ENCODE measurements around the gene SPRY2.

SPRY2 gene, protein sequence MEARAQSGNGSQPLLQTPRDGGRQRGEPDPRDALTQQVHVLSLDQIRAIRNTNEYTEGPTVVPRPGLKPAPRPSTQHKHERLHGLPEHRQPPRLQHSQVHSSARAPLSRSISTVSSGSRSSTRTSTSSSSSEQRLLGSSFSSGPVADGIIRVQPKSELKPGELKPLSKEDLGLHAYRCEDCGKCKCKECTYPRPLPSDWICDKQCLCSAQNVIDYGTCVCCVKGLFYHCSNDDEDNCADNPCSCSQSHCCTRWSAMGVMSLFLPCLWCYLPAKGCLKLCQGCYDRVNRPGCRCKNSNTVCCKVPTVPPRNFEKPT

DNA sequence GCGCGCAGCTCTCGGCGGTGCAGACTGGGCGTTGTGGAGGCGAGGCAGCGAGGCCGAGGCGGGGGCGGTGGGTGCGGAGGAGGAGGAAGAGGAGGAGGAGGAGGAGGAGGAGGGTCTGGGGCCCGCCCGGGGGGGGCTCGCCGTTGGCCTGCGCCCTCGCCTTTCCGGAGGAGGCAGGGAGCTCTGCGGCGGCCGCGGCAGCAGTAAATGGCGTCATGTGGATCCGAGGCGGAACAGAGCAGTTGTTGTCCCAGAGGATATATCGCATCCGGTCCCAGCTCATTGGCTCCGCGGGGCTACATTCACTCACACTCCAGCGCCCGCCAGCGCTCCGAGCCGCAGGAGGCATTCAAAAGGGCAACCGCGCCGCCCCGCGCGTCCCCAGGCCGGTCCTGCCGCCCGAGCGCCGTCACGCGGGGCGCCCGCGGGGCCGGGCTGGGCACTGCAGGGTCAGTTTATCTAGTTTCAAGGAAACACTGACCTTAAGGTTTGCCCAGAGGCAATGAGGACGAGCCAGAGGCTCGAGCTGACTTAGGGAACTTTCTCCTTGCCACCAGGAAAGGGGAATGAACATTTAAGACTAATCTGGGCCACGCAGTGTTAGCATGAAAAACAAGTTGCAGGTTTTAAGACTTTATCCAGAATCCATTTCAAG, at the start of gene SPRY2:
Gene SPRY2 (minus strand): TSS at position 26 of the 655 bp plus-strand sequence. CDS start 3,421 bp downstream, outside the sequence.
- Histone ChIP-seq H3K4me1 (ENCODE audit: control insufficient read depth, insufficient read depth, low read length) (no peaks in the 10 kb centered on the region), H3K36me3 (ENCODE audit: control insufficient read depth, insufficient read depth, low read length) (peaks cover 4% of the 10 kb centered on the region), H3K4me3 (ENCODE audit: low read length) (peak within 1 kb of the TSS; percentile 97), H3K27ac (ENCODE audit: low read depth, low read length) (peak within 1 kb of the TSS; percentile 91), H3K9ac (ENCODE audit: low read length) (peak within 1 kb of the TSS; percentile 89), H3K27me3 (ENCODE audit: control insufficient read depth, insufficient read depth, low read length) (no peaks in the 10 kb centered on the region)

DNA sequence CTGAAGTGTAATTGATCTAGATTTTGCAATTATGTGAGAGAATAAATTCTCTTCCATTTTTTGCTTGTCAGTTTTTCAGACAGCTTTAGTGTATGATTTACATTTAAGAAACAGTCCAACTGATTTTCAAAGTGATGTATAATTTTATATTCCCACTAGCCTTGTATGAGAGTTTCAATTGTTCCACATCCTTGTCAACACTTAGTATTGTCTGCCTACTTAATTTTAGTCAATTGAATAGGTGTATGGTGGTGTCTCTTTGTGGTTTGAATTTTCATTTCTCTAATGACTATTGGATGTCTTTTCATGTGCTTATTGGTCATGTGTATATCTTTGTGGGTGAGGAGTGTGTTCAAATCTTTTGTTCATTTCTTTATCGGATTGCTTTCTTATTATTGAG, 49.4 kb upstream of the SPRY2 start:
- no peak overlapping the region for H3K4me3 ChIP-seq (ENCODE audit: low read length)
- no peaks in the 10 kb centered on the region for H3K4me1 ChIP-seq (ENCODE audit: control insufficient read depth, insufficient read depth, low read length)
- H3K36me3 ChIP-seq (ENCODE audit: control insufficient read depth, insufficient read depth, low read length), result no peaks in the 10 kb centered on the region
- H3K27ac ChIP-seq (ENCODE audit: low read depth, low read length), result no peak overlapping the region
- no peak overlapping the region for H3K9ac ChIP-seq (ENCODE audit: low read length)
- no peaks in the 10 kb centered on the region for H3K27me3 ChIP-seq (ENCODE audit: control insufficient read depth, insufficient read depth, low read length)

DNA sequence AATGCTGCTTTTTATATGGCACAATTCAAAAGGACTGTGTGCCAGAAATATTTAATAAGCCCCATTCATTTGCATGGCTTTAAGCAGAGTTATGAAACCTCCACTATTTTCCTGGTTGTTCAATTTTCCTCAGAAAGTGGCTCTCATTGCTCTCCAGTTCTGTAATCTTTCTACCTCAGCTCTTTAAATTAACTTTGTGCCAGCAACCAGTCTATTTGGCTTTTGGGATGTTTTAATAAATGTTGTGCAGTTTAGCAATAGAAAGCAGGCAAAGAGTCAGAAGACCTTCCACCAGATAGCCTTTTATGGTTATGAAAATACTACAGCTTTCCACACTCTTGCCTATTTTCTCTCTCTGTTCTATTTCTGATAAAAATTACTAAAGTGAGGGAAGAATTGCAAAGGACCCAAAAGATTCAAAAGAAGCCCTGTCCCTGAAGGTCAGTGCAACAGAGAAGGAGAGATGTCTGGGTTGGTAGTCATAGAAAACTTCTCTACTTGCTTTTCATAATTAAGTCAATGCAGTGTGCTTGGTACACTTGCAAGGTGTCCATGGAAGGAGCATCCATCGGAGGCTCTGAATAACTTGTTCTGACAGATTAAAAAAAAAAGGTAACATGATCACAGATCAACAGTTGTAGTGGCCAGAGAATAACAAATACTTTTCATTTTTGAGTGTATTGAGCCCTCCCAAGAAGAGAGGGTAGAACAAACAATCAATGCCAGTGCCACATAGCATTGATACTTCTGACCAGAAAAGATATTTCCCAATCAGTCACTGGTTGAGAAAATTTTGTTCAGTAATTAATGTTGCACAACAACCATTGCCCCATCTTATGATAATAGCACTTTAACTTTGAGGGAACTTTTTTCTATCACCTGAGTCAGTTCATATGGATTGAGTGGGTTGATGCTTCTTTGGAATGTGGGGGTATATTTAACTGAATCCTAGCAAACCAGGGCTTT, 48.4 kb upstream of the SPRY2 start:
- Histone ChIP-seq H3K36me3 (ENCODE audit: control insufficient read depth, insufficient read depth, low read length) (no peaks in the 10 kb centered on the region), H3K27me3 (ENCODE audit: control insufficient read depth, insufficient read depth, low read length) (no peaks in the 10 kb centered on the region), H3K4me3 (ENCODE audit: low read length) (no peak overlapping the region), H3K27ac (ENCODE audit: low read depth, low read length) (no peak overlapping the region), H3K4me1 (ENCODE audit: control insufficient read depth, insufficient read depth, low read length) (no peaks in the 10 kb centered on the region), H3K9ac (ENCODE audit: low read length) (no peak overlapping the region)

DNA sequence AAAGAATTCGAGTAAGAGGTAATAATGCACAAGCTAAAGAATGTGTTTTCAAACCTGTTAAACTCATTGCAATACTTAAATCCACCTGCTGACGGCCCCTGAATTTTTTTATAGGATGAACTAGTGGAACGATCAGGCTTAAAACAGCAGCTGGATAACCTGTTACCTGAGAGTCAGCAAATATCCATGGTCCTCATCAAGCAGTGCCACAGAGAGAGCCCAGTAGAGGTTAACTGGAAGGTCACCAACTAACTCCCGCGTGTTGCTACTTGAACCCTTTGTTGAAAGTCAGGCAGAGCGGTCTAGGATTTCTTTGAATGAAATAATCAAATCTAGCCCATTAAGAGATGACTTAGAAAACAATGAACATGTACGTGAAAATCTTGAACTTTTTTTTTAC, 47.6 kb upstream of the SPRY2 start:
- no peak overlapping the region for H3K9ac ChIP-seq (ENCODE audit: low read length)
- H3K4me1 ChIP-seq (ENCODE audit: control insufficient read depth, insufficient read depth, low read length), result no peaks in the 10 kb centered on the region
- H3K4me3 ChIP-seq (ENCODE audit: low read length), result no peak overlapping the region
- no peaks in the 10 kb centered on the region for H3K27me3 ChIP-seq (ENCODE audit: control insufficient read depth, insufficient read depth, low read length)
- no peaks in the 10 kb centered on the region for H3K36me3 ChIP-seq (ENCODE audit: control insufficient read depth, insufficient read depth, low read length)
- H3K27ac ChIP-seq (ENCODE audit: low read depth, low read length), result no peak overlapping the region

DNA sequence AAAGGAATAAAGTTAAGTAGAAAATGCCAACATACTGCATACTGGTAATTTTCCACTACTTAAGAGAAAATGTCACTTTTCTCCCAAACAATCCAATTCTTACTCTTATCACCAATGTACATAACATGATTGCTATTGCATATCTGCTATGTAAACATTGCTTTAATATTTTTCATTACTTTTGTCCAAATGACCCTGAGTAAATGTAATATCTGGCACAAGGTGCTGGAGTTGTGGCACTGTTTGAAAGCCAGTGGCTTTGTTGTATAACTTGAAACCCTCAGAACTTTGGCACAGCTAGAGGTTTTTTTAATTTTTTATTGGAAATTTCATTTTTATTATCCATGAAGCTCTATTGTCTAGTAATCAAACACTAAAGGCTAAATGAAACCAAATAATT, 45.7 kb upstream of the SPRY2 start:
- Histone ChIP-seq H3K36me3 (ENCODE audit: control insufficient read depth, insufficient read depth, low read length) (no peaks in the 10 kb centered on the region), H3K27me3 (ENCODE audit: control insufficient read depth, insufficient read depth, low read length) (no peaks in the 10 kb centered on the region), H3K4me3 (ENCODE audit: low read length) (no peak overlapping the region), H3K27ac (ENCODE audit: low read depth, low read length) (no peak overlapping the region), H3K4me1 (ENCODE audit: control insufficient read depth, insufficient read depth, low read length) (no peaks in the 10 kb centered on the region), H3K9ac (ENCODE audit: low read length) (no peak overlapping the region)

DNA sequence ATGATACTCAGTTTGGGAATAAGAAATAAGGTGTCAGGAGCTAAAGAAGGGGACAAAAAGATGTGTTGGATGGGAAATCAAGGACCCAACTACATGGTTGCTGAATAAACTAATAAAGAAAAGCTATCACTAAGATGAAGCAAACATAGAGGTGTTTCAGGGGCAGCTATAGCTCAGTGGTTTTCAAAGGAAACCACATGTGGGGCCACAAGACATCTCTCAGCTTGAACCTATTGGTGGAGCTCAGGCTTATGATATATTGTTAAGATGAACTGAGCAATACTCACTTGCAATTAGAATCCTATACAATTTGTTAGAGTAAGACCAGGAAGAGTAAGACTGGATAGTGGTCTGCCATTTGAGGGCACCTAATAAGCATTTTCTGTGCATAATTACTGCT, 45.1 kb upstream of the SPRY2 start:
- no peak overlapping the region for H3K27ac ChIP-seq (ENCODE audit: low read depth, low read length)
- no peak overlapping the region for H3K4me3 ChIP-seq (ENCODE audit: low read length)
- H3K36me3 ChIP-seq (ENCODE audit: control insufficient read depth, insufficient read depth, low read length), result no peaks in the 10 kb centered on the region
- H3K4me1 ChIP-seq (ENCODE audit: control insufficient read depth, insufficient read depth, low read length), result no peaks in the 10 kb centered on the region
- H3K9ac ChIP-seq (ENCODE audit: low read length), result no peak overlapping the region
- H3K27me3 ChIP-seq (ENCODE audit: control insufficient read depth, insufficient read depth, low read length), result no peaks in the 10 kb centered on the region

DNA sequence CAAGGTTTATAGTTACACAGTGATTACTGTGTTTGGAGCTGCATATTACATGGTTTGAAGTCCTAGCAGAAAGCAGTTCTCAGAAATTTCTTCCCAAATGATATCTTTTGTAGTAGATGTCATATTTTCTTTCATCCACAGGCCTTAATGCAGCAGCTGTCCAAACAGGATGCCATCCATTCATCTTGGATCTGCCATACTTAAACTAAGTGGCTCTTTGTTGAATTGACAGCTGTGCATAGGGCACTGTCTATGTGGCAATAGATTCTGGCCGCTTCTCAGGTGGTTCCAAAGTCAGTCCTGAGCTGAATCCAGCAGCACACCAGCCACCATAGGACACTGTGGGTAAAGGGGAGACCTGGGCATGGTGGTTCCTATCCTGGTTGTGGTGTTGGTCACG, 41.6 kb upstream of the SPRY2 start:
- Histone ChIP-seq H3K4me3 (ENCODE audit: low read length) (no peak overlapping the region), H3K9ac (ENCODE audit: low read length) (no peak overlapping the region), H3K36me3 (ENCODE audit: control insufficient read depth, insufficient read depth, low read length) (no peaks in the 10 kb centered on the region), H3K4me1 (ENCODE audit: control insufficient read depth, insufficient read depth, low read length) (no peaks in the 10 kb centered on the region), H3K27me3 (ENCODE audit: control insufficient read depth, insufficient read depth, low read length) (no peaks in the 10 kb centered on the region), H3K27ac (ENCODE audit: low read depth, low read length) (no peak overlapping the region)

DNA sequence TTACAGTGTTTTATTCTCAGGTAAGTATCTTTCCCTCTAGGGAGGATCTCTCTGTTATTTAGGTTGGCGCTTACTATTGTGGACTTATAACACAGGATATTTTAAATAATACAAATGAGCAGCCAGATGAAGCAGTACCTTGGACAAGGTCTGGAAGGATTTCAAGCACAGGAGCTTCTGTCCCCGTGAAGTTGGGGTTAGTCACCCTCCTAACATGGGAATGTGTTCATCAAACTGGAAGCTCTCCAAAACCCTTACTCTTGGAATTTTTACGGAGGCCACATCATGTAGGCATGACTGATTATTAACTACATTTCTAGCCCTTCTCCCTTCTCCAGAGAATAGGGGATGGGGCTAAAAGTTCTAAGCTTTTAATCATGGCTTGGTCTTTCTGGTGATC, 38.3 kb upstream of the SPRY2 start:
- Histone ChIP-seq H3K4me3 (ENCODE audit: low read length) (no peak overlapping the region), H3K27ac (ENCODE audit: low read depth, low read length) (no peak overlapping the region), H3K27me3 (ENCODE audit: control insufficient read depth, insufficient read depth, low read length) (no peaks in the 10 kb centered on the region), H3K4me1 (ENCODE audit: control insufficient read depth, insufficient read depth, low read length) (no peaks in the 10 kb centered on the region), H3K36me3 (ENCODE audit: control insufficient read depth, insufficient read depth, low read length) (no peaks in the 10 kb centered on the region), H3K9ac (ENCODE audit: low read length) (no peak overlapping the region)

DNA sequence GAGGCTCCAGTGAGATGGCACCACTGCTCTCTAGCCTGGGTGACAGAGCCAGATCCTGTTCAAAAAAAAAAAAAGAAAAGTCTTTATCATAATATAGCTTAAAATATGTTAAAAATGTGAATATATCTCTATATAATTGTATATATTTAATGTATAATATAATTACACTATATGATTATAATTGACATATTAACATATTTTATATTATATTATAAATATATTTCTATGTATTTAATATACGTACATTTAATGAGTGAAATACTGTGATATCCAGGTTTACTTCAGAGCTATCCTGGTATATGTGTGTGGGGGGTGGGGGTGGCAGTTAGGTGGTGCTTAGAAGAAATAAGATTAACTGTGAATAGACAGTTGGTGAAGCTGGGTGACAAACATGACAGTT, 35.6 kb upstream of the SPRY2 start:
- no peak overlapping the region for H3K27ac ChIP-seq (ENCODE audit: low read depth, low read length)
- no peaks in the 10 kb centered on the region for H3K27me3 ChIP-seq (ENCODE audit: control insufficient read depth, insufficient read depth, low read length)

DNA sequence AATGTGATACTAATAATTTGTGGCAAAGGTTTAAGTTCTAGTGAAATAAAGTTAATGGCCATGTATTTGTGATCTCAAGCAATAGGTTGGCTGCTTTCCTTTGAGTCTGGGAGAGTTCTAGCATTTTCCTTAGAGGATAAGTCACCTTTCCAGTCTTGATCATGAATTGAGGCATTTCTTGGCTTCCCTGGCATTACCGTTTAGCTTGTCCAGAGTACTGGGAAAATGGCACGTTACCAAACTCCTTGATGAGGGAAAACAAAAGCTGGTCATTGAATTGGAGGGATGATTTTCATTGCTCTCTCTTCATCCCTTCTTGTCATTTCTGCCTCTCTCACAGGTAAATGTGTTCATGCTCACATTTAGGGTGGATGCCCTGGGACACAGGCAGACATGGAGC, 34.0 kb upstream of the SPRY2 start:
- no peak overlapping the region for H3K9ac ChIP-seq (ENCODE audit: low read length)
- H3K27me3 ChIP-seq (ENCODE audit: control insufficient read depth, insufficient read depth, low read length), result no peaks in the 10 kb centered on the region
- no peak overlapping the region for H3K4me3 ChIP-seq (ENCODE audit: low read length)
- no peaks in the 10 kb centered on the region for H3K36me3 ChIP-seq (ENCODE audit: control insufficient read depth, insufficient read depth, low read length)
- peak overlapping the region; percentile 4 for H3K27ac ChIP-seq (ENCODE audit: low read depth, low read length)
- H3K4me1 ChIP-seq (ENCODE audit: control insufficient read depth, insufficient read depth, low read length), result no peaks in the 10 kb centered on the region

More for the DNA sequence above, 35.6 kb upstream of the SPRY2 start:
- Histone ChIP-seq H3K4me3 (ENCODE audit: low read length) (no peak overlapping the region), H3K9ac (ENCODE audit: low read length) (no peak overlapping the region), H3K36me3 (ENCODE audit: control insufficient read depth, insufficient read depth, low read length) (no peaks in the 10 kb centered on the region), H3K4me1 (ENCODE audit: control insufficient read depth, insufficient read depth, low read length) (no peaks in the 10 kb centered on the region)

DNA sequence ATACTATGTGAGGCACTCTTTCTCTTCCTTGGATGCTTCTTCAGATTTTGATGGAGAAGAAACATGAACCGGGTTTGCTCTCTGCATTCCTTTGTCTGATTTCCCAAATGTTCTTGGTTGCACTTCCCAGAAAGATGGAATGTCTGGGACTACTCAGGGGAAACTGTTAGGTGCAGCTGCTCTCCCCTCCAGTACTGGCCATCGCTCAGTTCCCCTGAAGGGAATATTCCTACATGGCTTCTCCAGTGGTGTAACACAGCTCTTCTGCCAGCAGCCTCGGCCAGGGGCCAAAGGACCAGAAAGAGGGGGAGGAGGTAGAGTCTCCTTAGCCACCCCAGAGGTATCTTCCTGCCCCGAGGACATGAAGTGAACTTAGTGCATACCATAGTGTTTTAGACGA, 33.5 kb upstream of the SPRY2 start:
- Histone ChIP-seq H3K9ac (ENCODE audit: low read length) (no peak overlapping the region), H3K27ac (ENCODE audit: low read depth, low read length) (peak overlapping the region; percentile 4), H3K27me3 (ENCODE audit: control insufficient read depth, insufficient read depth, low read length) (no peaks in the 10 kb centered on the region), H3K36me3 (ENCODE audit: control insufficient read depth, insufficient read depth, low read length) (no peaks in the 10 kb centered on the region), H3K4me3 (ENCODE audit: low read length) (no peak overlapping the region), H3K4me1 (ENCODE audit: control insufficient read depth, insufficient read depth, low read length) (no peaks in the 10 kb centered on the region)

DNA sequence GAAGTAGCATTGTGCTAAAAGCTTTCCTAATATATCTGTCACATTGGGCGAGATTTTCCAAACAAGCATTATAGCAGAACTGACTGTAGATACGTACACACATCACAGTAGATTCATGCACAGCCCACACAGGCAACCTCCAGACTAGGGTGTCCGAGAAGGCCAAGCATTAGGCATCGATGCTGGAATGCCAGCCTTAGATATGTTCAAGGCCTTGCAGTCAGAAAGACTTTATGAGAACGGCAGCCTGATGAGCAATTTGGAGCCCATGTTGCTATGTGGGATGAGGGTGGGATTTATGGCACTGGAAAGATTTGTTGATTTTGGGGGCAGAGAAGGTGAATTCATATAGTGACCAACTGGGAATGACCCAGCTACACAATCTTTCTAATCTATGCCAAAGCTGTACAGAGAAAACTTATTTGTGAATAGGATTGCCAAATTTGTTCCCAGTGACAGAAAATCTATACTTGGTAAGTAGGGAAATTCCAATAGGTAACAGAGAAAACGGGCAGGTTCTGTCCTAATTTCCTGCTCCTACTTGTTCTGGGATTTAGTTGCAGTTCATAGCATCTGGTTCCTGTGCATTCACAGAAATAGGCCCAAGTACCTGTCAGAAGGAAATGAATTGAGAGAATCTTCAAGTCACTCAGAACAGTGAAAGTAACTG, 31.0 kb upstream of the SPRY2 start:
- no peak overlapping the region for H3K4me3 ChIP-seq (ENCODE audit: low read length)

More for the DNA sequence above, 31.0 kb upstream of the SPRY2 start:
- no peaks in the 10 kb centered on the region for H3K4me1 ChIP-seq (ENCODE audit: control insufficient read depth, insufficient read depth, low read length)
- no peak overlapping the region for H3K9ac ChIP-seq (ENCODE audit: low read length)
- no peak overlapping the region for H3K27ac ChIP-seq (ENCODE audit: low read depth, low read length)
- H3K36me3 ChIP-seq (ENCODE audit: control insufficient read depth, insufficient read depth, low read length), result no peaks in the 10 kb centered on the region
- no peaks in the 10 kb centered on the region for H3K27me3 ChIP-seq (ENCODE audit: control insufficient read depth, insufficient read depth, low read length)

Measured in rectal smooth muscle tissue (tissue), 1 donor.